ENCODE measurements around the gene CISD1.
"Not testable (repeated sequence)": the region's sequence is repeated elsewhere in the genome, so short reads cannot be mapped to it uniquely, and the experiment has no call there.

The CISD1 gene

DNA sequence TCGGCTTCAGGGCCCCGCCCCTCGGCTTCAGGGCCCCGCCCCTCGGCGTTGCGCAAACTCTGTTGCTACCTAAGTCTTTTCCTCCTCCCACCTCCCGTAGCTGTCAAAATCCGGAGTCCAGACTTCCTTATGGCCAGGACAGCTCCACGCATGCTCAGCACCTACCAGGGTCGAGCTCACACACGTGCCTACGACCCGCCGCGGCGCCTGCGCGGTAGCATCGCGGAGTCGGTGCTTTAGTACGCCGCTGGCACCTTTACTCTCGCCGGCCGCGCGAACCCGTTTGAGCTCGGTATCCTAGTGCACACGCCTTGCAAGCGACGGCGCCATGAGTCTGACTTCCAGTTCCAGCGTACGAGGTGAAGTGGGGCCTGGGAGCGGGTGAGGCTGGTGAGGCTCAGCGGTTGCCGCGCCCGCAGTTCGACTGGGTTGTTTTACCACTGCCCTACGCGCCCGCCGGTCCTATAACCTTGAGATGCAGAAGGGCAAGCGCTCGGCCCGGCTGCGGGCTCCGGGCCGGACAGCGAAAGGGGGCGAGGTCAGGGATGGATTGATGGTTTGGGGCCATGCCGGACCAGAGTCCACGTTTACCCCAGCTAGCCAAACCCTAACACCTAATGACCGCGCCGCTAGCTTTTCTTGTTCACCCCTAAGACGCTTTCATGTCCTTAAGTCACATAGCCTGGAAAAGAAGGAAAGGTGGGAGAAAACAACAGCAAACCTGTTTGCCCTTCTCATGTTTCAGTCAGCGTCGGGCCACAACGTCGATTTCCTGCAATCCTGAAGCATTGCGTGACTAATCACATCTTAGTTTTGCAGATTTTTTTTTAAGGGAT lies at the start of gene CISD1:
Gene CISD1 (plus strand): TSS at position 217 of the 836 bp plus-strand sequence. CDS start 112 bp downstream, at position 329.
- DNase-seq (ENCODE audit: low read depth in 2 of 2) = peak; percentile 99

DNA sequence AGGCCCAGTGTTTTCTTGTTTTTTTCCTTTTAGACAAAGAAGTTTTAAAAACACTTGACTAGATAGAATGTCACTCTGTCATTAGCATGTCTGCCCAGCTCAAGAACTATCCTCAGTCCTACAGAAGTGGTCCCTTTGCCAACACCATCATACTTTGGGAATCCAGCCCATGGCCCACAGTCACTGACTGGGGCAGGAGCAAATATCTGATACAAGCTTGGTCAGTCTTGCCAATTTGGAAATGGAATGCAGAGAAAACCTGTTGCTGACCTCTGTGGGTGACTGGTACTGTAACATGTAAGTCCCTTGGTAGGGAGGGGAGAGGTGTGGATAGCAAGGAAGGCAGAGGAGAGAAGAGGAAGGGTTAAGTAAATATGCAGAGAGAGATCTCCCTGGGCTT lies 49.1 kb upstream of the CISD1 start:
- no peak for DNase-seq (ENCODE audit: low read depth in 2 of 2)

DNA sequence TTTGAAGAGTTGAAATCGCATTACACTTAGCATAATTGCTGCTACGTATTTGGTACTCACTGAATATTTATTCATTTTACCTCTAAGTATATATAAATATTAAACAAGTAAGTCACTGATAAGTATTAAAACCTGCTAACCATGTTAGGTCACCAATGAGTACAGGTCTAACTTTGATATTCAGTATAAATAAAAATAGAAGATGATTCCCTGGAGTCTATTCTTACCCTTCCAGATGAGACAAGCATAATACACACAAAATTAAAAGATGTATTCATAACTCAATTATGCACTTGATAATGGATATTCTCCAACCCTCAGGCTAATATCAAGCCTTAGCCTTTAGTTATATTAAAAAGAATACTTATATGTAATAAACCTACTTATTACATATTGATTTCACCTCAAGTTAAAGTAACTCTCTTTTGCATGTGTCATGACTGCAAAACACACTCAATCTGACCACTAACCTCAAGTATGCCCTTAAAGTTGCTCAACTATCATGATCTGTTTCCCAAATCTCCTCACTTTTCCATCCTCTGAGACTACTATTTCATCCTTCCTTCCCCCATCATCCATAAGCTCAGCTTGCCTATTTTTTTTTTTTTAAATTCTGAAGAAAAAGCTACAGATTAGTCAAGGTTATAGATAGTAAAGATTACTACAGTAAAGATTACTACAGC lies 48.1 kb upstream of the CISD1 start:
- DNase-seq (ENCODE audit: low read depth in 2 of 2) = peak; percentile 57 to 59

DNA sequence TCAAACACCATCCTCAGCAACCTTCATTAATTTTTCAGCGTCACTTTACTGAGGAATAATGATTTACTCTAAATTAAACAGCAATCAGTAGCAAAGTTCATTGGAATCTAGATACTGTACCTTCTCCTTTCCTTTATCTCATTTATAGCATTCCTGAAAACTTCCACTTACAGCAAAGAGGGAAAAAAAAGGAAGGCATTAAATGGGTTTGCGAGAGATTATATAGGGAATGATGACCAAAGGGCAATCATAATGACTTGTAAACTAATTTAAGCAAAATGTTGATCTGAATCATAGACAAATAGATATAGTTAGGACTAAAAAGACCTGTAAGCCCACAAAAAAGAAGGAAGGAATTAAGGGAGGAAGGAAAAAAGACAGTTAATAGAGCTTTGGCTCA lies 43.3 kb upstream of the CISD1 start:
- no peak for DNase-seq (ENCODE audit: low read depth in 2 of 2)

DNA sequence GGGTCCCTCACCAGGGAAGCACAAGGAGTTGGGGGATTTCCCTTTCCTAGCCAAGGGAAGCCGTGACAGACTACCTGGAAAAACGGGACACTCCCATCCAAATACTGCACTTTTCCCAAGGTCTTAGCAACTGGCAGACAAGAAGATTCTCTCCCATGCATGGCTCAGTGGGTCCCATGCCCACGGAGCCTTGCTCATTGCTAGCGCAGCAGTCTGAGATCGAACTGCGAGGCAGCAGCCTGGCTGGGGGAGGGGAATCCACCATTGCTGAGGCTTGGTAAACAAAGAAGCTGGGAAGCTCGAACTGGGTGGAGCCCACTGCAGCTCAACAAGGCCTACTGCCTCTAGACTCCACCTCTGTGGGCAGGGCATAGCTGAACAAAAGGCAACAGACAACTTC lies 39.1 kb upstream of the CISD1 start:
- not testable (repeated sequence) for DNase-seq (ENCODE audit: low read depth in 2 of 2)

DNA sequence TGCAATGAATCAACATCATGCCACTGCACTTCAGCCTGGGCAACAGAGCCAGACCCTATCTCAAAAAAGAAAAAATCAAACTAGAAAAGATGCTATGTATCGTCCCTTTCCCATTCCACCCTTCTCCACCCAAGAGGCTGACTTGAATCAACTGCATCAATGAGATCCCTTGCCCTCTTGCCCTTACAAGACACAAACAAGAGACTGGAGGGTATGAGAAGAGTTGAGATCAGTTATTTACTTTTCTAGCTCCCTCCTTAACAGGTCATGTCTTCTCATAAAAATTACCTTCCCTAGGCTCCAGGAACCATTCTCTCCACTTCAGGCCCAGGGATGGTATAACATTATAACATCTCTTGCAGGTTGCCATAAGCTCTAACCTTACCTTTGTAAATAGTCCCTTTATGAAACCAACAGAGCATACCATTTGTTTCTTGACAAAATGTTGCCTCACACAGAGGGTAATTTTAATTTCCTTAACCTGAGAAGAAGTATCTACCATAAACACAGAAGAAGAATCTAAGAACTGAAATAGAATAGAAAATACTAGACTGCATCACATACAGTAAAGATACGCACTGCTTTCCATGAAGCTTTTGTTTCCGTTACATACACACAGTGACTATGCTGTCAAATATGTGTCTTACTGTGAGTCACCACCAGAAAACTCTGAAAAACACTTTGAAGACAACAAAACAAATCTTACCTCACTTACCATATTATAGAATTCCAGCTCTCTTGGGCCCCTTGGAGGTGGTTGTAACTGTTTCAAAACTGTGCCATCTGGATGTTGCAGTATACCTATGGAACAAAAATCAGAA lies 31.7 kb upstream of the CISD1 start:
- peak; percentile 79 for DNase-seq (ENCODE audit: low read depth in 2 of 2)

DNA sequence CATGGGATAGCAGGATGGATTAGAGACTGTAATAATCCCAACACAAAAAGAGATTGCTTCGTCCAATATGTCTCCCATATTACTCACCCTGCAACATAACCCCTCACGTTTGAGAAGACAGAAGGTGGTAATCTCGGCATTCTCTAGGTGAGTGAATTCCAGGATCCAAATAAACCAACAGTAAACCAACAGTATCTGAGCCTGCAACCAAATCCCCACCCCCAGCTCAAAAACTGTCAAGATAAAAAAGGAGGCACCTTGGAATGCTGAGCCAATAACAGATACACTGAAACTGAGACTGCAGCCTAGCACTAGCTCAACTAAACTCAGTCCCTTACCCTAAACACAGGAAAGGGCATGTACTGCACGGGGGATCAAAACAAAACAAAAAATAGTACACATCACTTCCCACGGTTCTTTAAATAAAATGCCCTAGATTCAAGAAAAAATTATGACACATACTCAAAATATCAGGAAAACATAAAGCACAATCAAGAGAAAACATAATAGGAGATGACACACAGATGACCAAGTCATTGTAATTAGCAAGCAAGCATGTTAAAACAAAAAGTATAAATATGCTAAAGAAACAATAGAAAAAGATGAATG lies 29.3 kb upstream of the CISD1 start:
- DNase-seq (ENCODE audit: low read depth in 2 of 2) = no peak

DNA sequence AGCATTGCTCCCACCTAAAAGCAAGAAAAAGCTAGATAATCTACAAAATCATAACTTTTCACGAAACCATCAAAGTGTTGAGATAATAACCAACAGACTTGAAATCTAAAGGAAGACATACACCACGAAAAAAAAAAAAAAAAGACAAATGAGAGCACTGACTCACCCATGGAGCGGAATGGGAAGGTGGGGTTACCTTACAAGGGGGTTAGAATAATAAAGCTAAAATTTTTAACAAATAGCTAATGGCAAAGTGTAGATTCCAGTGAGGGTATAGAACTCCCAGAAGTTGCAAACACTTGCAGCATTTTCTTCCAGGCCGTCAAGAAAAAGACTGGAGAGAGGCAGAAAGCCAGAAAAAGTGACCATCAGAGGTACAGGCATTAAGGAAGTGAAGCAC lies 28.4 kb upstream of the CISD1 start:
- DNase-seq (ENCODE audit: low read depth in 2 of 2) = no peak

DNA sequence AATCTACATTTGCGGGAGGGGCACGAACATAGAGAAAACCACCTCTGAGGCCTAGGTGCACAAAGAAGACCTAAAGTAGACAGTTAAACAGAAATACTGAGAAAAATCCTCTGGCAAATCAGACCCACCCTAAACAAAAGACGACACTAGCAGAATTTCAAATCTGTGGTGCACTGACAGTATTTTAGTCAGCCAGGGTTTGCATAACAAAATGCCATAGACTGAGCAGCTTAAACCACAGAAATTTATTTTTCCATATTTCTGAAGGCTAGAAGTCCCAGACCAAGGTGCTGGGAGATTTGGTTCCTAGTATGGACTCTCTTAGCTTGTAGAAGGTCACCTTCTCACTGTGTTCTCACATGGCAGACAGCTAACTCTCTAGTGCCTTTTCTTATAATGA lies 27.6 kb upstream of the CISD1 start:
- DNase-seq (ENCODE audit: low read depth in 2 of 2) = no peak

DNA sequence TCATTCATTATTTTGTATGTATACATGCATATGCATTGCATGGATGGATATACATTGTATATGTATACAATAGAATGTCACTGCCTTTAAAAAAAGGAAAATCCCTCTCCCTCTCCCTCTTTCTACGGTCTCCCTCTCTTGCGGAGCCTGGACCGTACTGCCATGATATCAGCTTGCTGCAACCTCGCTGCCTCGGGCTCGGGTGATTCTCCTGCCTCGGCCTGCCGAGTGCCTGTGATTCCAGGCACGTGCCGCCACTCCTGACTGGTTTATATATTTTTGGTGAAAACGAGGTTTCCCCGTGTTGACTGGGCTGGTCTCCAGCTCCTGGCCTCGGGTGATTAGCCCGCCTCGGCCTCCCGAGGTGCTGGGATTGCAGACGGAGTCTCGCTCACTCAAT lies 25.7 kb upstream of the CISD1 start:
- DNase-seq (ENCODE audit: low read depth in 2 of 2) = no peak

DNA sequence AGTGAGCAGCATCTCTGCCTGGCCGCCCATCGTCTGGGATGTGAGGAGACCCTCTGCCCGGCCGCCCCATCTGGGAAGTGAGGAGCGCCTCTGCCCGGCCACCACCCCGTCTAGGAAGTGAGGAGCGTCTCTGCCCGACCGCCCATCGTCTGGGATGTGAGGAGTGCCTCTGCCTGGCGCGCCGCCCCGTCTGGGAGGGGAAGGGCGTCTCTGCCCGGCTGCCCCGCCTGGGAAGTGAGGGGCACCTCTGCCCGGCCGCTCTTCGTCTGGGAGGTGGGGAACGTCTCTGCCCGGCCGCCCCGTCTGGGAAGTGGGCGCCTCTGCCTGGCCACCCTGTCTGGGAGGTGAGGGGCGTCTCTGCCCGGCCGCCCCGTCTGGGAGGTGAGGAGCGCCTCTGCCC lies 25.2 kb upstream of the CISD1 start:
- not testable (repeated sequence) for DNase-seq (ENCODE audit: low read depth in 2 of 2)

DNA sequence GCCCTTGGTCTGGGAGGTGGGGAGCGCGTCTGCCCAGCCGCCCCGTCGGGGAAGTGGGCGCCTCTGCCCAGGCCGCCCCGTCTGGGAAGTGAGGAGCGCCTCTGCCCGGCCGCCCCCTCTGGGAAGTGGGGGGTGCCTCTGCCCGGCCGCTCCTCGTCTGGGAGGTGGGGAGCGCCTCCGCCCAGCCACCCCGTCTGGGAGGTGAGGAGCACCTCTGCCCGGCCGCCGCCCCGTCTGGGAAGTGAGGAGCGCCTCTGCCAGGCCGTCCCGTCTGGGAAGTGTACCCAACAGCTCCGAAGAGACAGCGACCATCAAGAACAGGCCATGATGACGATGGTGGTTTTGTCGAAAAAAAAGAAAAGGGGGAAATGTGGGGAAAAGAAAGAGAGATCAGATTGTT lies 24.7 kb upstream of the CISD1 start:
- not testable (repeated sequence) for DNase-seq (ENCODE audit: low read depth in 2 of 2)

DNA sequence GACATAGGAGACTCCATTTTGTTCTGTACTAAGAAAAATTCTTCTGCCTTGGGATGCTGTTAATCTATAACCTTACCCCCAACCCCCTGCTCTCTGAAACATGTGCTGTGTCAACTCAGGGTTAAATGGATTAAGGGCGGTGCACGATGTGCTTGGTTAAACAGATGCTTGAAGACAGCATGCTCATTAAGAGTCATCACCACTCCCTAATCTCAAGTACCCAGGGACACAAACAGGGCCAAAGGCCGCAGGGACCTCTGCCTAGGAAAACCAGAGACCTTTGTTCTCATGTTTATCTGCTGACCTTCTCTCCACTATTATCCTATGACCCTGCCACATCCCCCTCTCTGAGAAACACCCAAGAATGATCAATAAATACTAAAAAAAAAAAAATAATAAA lies 24.3 kb upstream of the CISD1 start:
- DNase-seq (ENCODE audit: low read depth in 2 of 2) = not testable (repeated sequence)

DNA sequence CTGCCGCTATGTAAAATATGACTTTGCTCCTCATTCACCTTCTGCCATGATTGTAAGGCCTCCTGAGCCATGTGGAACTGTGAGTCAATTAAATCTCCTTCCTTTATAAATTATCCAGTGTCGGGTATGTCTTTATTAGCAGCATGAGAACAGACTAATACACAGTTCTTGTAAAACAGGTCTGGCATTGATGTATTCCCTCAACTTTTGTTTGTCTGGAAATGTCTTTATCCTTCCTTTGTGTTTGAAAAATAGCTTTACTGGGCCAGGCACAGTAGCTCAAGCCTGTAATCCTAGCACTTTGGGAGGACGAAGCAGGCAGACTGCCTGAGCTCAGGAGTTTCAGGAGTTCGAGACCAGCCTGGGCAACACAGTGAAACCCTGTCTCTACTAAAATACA lies 15.8 kb upstream of the CISD1 start:
- DNase-seq (ENCODE audit: low read depth in 2 of 2) = no peak

DNA sequence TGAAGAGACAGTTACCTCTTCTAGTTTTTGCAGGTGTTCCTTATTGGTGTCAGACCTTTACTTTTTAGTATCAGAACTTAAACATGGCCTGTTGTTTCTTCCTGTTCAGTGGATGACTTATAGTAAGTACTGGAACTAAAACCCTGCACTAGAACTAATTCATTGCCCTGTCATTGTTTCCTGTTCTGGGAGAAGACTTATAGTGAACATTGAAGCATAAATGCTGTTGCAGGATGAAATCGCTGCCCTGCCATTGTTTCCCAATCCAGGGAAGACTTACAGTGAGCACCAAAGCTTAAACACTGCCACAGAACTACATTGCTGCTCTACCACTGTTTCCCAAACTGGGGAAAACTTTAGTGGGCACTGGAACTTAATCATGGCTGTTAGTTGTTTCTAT lies 14.3 kb upstream of the CISD1 start:
- DNase-seq (ENCODE audit: low read depth in 2 of 2) = no peak

DNA sequence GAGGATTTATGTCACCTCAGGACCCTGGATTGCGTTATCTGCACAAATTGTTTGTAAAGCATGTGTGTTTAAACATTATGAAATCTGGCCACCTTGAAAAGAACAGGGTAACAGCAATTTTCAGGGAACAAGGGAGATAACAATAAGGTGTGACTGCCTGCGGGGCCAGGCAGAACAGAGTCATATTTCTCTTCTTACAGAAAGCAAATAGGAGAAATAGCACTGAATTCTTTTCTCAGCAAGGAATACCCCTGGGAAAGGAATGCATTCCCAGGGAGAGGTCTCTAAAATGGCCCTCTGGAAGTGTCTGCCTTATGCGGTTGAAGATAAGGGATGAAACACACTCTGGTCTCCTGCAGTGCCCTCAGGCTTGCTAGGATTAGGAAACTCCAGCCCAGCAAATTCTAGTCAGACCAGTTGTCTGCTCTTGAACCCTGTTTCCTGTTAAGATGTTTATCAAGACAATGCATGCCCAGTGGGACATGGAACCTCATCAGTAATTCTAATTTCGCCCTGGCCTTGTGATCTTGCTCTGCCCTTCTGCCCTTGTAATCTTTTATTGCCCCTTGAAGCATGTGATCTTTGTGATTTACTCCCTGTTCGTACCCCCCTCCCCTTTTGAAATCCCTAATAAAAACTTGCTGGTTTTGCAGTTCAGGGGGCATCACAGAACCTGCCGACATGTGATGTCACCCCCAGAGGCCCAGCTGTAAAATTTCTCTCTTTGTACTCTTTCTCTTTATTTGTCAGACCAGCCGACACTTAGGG lies 12.8 kb upstream of the CISD1 start:
- DNase-seq (ENCODE audit: low read depth in 2 of 2) = not testable (repeated sequence)

DNA sequence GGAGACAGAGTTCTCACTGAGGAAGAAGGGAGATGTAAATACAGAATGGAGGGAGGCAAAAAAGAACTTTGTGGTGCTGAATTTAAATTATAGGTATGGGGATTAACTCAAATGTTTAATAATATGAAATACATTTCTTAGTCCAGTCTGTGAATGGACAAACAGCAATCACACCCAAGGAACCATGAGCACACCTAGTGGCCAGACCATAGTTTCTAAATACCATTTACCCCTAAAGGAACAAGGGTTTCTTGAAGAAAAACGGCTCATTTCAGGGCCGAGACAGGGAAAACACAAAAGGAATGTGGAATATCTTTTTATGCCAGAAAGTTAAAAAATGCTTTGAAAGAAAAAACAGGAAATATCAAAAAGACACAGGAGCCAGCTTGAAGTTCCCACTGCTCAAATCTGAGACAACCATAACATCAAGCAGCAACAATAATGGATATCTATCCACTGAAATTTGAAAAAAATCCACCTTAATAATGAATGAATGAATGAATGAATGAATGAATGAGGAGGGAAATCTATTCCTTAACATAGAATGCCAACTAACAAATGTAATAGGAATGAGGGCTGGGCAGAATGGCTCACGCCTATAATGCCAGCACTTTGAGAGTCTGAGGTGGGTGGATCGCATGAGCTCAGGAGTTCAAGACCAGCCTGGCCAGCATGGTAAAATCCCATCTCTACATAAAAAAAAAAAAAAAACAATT lies 9.8 kb upstream of the CISD1 start:
- DNase-seq (ENCODE audit: low read depth in 2 of 2) = no peak

DNA sequence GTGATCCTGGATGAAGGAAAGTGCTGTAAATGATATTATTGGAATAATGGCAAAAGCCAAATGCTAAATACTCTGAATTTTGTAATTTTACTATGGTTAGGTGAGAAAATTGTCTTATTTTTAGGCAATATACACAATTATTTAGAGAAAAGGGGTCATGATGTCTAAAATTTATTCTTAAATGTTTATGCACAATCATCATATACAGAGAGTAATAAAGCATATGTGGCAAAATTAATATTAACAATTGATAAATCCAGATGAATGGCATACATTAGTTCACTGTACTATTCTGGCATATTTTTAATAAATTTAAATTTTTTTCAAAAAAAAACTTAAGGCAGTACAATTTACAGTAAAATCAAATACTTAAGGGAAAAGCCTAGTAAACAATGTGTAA lies 8.6 kb upstream of the CISD1 start:
- DNase-seq (ENCODE audit: low read depth in 2 of 2) = no peak

DNA sequence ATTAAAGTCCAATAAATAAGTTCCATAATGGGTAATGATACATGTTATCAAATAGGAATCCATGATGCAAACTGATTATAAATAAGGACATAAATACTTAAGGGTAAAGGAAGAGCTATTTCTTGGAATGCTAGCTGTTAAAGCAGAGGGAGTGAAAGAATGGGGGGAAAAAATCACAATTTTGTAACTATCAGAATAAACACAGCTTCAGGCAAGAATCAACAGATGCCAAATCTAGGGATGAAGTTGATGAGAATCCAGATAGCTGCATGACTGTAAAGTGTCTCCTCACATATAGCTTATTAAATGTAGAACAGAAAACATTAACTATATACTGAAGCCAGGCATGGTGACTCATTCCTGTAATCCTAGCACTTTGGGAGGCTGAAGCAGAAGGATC lies 6.2 kb upstream of the CISD1 start:
- no peak for DNase-seq (ENCODE audit: low read depth in 2 of 2)

DNA sequence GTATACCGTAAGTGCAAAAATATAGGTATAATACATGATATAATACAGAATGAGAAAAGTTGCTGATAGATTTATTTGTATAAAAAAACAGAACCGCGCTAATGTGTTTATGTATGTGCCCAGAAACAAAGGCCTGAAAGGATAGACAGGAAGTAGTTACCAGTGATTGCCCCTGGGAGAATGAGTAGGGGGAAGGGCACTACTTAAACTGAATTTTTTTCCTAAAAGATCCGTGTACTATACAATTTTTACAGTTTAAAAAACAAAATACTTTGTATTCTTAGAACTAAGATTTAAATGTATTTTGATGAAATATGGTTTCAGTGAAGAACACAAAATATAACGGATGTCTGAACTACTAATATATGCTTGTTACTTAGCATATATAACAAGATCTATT lies 4.2 kb upstream of the CISD1 start:
- no peak for DNase-seq (ENCODE audit: low read depth in 2 of 2)

DNA sequence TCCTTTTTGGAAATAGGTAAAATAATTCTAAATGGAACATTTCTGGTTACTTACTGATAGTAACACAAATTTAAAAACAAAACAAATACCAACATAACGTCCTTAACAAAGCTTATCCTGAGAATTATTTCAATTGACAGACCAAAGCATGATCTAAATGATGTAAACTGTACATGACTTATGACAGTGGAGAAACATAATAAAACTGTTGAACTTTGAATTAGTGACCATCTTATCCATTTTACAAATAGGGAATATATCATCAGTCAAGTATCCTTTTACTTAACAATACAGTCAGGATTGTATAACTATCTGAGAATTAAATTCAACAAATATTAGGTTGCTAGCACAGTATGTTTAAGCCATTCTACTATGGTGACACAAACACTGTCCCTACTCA lies 3.7 kb upstream of the CISD1 start:
- DNase-seq (ENCODE audit: low read depth in 2 of 2) = no peak
